HG03103 (cell line): ENCODE results near the gene PLEKHM3.
"Not testable (repeated sequence)": the region's sequence is repeated elsewhere in the genome, so short reads cannot be mapped to it uniquely, and the experiment has no call there.

Source experiments
- ATAC-seq: cut with Tn5 transposase; IDR thresholded peaks from one replicate; pipeline ENCODE4 v1.9.1; 2021; ENCODE audit warnings: low read depth; ENCODE audit not compliant: unreplicated experiment

PLEKHM3 gene

DNA sequence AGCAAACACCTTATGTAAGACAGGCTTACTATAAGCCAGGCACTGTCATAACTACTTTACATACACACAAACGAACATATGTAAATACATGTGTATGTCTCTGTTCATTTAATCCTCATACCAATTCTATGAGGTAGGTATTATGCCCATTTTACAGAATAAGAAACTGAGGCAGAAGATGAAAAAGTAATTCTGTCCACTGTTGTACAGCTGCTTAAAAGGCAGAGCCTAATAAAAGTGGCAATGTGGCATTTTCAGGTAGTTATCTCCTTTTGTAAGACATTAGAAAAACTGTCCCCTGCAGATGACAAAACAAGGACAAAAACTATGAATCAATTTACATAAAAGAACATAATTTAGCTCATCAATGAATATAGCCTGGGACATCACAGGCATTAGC is 69.9 kb downstream of the PLEKHM3 start:
- no peak for ATAC-seq

DNA sequence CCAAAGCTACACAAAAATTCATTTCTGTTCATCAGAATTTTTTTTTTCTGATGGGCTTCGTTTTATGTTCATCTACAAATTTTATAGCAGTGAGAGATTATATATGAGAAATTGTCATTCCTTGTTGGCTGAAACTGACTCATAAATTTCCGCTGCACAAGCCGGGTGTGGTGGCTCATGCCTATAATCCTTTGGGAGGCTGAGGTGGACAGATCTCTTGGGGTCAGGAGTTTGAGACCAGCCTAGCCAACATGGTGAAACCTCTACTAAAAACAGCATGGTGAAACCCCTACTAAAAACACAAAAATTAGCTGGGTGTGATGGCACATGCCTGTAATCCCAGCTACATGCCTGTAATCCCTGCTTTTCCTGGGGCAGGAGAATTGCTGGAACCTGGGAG is 72.0 kb downstream of the PLEKHM3 start:
- ATAC-seq = no peak

DNA sequence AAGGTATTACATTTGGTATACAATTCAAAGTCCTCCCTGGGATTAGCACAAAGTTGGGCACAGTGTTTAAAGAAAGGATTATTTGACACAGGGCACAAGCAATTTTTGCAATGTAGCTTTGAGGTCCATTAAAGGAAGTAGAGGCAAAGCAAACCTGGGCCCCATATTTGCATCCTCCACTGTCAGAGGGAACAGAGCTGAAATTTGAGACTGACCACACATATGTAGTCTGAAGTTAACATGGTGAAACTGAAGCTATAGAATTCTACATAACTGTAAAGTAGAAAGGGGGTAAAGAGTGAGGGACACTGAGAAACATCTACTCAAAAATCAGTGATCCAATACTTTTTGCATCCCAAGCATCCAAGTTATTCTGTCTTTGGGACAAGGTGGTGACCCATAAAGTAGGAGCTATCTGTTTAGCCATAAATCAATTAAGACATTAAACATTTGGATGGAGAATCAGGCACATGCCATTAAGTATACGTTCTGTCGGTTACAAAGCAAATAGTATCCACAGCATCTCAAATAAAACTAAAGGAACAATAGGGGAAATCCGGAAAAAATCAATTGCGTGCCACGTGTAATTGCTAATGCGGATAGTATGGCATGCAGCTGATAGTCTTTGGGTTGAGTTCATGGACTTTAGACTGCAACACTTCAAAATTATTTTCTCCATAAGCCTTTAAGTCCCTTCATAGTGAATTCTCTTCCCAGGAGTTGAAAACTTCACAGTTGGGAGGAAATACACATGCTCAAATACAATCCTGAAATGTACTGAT is 72.6 kb downstream of the PLEKHM3 start:
- peak; percentile 65 for ATAC-seq

DNA sequence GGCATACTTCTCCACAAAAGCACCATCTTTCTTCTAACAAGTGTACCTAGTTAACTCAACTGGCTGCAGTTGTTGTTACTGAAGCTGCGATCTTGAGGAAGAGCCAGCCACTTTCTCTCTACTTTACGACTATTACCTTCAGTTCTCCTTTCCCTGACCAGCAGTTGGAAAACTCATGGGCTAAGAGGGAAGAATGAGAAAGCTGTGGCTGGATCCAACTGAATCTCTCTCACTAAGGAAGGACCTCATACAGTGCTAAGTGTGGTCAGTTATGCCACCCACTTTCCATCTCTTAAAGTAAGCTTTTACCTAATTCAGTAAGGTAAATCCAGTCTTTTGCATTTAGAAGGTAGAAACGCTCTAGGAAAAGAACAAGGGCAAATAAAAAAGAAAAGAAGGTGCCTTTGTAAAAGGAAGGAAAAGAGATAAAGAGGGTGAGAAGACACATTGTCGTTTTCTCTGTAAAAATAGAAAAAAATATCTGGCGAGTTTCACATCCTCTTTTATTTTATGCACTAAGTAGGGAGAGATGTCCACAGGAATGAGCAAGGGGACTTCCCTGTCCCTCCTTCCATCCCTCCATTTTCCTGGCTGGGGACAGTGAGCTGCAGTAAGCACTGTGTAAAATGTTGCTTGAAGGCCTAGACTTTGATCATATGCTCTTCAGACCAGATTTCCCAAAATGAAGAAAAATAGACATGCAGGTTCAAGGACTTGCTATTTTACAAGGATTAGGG is 73.4 kb downstream of the PLEKHM3 start:
- peak; percentile 48 for ATAC-seq

DNA sequence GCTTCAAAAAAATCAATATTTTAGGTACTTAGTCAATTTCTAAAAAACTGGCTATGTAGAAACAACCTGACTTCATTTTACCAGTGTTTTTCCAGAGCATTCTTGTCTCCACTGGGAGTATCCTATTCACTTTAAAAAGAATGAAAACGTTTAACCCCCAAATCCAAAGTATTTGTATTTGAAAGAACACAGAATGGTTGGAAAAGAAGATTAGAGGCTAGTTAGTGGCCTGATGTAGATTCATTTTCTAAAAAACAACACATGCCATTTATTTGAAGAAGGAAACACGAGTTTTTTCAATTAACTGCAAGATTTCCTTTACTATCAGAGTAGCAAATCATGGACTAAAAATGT is 74.6 kb downstream of the PLEKHM3 start:
- no peak for ATAC-seq

DNA sequence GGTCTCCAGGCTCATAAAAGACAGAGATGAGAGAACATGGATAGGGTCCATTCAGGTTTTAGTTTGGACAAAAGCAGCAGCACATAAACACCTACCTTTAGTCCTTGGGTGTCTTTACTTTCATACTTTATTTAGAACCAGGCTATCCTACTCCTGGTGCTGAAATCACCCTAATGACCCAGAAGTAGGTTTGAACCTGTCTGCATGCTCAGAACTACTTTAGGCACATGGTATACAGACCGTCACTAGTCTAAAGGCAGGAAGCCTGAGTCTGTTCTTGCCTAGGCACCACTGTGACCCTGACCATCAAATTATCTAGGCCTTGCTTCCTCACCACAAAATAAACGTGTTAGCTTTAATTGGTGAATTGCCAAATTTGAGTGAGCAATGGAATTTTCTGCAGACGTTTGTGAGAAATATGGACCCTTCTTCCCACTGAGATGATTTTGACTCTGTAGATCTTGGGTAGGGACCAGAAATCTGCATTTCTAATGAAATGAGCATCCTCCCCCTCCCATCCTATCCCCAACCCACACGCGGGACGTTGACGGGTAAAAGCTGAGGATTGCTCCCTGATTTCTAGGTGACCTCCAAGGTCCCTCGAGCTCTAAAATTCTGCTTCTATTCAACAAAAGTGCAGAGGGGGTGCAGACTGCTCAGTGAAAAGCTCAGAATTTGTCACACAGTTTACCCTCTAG is 75.1 kb downstream of the PLEKHM3 start:
- ATAC-seq = no peak

DNA sequence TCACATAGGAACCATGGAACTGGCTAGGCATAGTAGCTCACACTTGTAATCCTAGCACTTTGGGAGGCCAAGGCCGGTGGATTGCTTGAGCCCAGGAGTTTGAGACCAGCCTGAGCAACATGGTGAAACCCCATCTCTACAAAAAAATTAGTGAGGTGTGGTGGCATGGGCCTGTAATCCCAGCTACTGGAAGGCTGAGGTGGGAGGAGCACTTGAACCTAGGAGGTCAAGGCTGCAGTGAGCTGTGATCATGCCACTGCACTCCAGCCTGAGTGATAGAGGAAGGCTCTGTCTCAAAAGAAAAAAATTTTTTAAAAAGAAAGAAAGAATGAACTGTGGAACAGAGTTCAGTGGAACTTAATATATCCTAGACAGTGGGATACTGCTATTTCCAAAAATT is 76.1 kb downstream of the PLEKHM3 start:
- not testable (repeated sequence) for ATAC-seq

DNA sequence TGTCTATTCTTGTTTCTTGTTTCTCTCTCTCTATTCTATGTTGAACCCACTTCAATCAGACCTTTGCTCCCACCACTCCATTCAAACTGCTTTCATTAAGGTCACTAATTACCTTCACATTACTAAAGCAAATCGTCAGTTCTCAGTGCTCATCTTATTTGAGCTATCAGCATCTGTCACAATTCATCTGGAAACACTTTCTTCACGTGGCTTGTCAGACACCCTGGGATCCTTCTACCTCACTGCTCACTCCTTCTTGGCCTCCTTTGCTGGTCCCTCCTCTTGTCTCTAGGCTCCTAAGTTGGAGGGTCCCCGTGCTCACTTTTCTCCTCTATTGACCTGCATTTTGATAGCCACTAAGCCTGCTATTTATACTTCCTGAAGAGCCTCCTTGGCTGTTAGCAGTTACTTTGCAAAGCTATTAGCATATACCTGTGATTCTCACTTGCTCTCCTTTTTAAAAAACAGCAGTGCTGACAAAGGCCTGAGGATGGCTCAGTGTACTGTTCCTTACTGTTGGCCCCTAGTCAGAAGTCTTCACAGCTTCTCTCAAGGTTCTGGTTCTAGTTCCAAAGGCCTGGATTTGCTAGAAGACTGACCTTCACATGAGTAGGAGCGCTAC is 80.2 kb downstream of the PLEKHM3 start:
- no peak for ATAC-seq

DNA sequence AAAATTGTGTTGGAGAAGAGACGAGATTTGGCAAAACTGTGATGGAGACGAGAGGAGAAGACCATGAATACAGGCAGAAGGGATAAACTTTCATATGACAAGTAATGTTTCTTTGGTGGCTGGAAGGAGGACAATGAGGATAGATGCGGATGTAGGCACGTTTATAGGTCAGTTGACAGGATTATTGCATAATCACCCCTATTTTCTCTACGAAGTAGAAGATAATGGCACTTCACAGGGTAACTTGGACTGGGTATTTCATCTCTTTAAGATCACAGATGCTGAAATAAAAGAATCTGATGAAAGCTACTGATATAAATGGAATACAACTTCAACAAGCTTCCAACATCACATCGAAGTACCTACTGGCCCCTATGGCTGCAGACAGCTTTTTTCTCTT is 81.0 kb downstream of the PLEKHM3 start:
- ATAC-seq = no peak

DNA sequence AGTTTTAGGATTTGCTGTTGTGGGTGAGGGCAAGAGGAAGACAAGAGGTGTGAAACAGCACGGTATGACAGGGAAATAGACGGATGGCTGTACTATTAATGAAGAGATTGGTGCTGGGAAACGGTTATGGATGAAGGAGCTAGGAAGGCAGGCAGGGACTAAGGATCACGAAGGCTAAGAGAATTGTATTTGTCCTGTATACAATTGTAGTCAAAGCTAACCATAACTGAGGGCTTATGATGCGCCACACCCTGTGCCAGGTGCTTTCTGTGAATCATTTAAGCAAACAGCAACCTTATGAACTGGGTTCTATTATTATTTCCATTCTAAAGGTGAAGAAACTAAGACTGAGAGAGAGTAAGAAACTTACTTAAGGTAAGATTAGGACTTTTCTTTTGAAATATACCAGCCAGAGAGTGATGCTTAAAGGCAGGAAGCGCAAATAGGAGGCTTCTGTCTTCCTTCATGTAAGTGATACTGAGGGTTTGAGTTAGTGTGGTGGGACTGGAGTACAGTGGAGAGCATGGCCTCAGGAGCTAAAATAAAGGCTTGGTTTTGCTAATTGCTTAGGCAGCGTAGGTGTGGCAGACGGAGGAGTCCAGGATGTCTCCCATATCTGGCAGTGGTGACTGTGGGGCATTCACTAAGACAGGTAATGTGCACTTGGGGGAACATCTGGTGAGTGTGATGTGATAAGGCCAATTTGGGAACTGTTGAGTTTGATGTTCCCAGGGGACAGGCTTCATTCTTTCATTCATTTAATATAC is 85.8 kb downstream of the PLEKHM3 start:
- ATAC-seq = no peak

DNA sequence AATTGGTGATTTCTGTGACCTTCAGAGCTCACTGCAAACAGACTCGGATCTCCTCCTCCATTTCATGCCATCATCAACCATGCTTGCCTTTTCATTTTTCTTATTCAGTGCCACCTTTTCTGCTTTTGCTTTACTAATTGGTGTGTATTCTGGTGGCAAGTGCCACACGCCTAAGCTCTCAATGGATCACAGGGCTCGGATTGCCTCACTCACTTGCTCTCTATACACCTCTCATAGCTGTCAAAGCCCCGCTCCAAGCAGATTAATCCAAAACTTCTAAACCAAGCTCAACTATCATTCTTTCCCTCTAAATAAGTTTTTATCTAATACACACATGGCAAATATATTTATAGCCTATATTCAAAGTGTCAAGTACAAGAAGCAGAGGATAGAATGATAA is 86.4 kb downstream of the PLEKHM3 start:
- no peak for ATAC-seq

DNA sequence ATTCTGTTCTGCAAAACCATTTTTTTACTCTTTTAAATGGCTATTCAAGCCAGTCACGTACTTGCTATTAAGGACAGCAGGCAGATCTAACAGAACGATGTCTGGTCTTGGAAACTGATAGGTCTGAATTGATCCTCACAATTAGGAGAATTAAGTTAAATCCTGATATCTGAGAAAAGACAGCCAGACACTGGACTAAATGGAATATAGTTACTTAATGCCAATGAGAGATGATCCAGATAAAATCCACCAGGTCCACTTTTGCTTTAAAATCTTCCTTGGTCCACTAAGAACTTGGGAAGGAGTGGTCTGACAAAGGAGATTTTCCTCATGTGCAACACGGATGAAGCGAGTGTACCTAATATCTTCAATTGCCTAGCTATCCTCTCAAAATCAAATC is 86.9 kb downstream of the PLEKHM3 start:
- ATAC-seq = no peak

DNA sequence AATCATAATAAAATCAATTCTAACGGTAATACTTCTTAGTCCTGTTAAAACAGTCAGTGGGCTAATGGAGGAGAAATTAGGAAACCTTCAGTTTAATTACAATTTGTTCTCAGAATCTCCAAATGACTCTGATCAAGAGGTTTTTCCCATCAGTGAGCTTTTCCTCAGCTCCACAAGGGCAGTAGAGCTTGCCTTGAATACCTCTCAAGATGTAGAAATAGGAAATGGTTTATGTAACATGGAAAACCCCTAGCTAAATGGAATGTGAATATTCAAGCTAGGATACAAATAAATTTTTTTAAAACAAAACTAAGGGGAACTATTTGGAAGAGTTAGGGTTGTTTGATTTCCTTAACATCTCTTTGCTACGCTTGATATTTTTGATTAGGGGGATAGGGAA is 87.5 kb downstream of the PLEKHM3 start:
- ATAC-seq = no peak

DNA sequence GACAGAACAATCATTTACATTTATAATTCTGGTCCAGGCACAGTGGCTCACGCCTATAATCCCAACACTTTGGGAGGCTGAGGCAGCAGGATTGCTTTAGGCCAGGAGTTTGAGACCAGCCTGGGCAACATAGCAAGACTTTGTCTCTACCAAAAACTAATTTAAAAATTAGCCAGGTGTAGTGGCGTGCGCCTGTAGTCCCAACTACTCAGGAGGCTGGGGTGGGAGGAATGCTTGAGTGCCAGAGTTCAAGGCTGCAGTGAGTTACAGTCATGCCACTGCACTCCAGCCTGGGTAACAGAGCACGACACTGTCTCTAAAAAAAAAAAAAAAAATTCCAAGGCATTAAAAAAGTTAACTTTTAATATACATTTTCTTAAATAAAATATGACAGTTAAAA is 88.1 kb downstream of the PLEKHM3 start:
- ATAC-seq = no peak

DNA sequence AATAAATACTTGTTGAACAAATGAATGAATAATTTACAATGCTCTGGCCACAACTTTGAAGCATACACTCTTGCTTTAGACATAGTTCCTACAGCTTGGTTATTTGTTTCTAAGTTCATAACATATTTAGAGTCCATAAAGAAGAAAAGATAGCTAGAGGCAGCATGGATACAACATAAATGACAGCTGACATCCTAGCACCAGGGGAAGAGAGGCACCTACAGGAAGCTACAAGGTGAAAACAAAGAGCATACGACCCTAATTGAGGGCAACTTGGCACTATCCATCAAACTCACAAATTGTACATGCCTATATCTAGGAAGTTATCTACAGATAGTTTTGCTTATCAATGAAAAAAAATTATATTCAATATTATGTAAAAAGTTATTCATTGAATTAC is 88.9 kb downstream of the PLEKHM3 start:
- ATAC-seq = no peak

DNA sequence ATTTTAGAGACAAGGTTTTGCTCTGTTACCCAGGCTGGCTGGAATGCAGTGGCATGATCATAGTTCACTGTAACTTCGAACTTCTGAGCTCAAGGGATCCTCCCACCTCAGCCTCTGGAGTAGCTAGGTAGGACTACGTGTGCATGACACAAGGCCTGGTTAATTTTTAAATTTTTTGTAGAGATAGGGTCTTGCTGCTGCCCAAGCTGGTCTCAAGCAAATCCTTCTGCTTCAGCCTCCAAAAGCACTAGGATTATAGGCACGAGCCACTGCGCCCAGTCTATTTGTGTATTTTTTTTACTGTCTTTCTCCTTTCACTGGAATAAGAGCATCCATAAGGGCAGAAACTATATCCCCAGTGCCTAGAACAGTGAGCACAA is 89.3 kb downstream of the PLEKHM3 start:
- no peak for ATAC-seq

DNA sequence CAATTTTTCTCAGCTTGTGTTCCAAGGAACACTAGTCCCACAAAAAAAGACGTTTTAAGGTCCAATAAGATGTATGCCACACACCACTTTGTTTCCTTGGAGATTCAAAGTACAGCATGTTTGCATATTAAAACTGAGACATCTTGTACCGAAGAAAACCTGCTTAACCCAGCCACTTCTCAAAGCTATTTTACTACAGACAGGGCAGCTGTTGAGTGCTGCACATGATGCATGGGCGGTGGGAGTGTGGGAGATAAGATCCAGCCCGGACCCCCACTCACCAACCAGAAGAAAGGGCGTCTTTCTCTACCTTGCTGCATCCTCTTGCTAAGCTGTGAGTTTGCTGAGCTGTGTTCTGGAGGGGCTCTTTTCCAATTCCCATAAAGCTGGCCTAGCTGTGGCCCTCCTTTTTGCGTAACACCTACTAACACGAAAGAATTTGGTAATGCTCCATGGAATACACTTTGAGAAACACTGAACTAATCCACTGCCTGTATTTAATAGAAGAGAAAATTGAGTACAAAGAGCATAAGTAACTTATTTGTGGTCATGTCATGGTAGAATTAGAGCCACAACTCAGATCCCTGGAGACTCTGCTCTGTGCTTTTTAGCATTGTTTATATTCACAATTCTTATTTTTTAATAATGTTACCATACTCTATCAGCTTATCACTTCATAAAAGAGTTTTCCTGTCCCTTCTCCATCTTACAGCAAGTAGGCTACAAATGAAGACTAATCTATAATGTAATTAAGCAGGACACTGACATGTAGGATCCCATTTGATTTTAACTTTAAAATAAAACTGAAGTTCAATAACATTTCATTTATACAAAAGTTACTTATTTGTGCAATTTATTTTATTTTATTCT is 90.0 kb downstream of the PLEKHM3 start:
- no peak for ATAC-seq

DNA sequence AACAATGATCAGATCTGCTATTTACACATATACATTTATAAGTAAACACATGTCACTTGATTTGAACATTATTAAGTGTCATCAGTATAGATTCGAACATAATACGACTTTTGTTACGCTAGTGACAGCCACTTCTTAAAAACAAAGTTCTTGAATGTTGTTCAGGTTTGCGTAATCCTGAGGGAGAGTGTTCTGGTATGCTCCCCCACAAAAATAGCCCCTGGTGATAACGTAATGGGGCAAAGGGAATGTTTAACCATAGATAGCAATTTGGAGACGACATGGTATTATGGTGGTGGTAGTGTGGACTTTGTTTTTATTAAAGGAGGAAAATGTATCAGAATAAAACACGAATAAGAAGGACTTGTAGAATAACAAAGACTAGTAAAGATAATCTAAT is 90.6 kb downstream of the PLEKHM3 start:
- ATAC-seq = no peak

DNA sequence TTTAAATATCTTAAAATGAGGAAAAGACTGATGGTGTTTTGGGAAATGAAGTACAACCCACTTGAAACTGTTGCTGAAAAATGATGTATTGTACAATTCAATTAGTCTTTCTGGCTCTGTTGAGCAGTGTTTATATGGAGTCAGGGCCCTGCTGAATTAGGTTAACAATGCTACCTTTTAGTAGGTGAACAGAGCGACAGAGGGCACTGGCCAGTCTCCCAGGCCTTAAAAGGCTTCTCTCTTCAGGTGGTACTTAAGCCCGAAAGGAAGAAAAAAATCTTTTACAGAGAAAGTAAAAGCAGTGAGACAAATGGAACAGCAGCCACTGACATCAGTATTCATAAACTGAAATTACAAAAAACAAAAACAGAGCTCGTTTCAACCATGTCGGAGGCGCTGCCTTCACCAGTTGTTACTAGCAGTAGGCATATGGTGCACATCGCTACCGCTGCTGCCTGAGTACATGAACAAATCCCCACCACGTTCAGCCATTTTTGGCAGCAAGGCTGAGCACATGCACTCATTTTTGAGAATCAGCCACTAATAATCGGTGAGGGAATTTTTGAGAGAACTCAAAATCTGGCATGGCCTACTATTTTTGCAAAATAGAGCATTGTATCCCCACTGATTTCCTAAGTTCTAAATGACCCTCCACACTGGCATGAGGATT is 91.8 kb downstream of the PLEKHM3 start:
- ATAC-seq = no peak
